K562 (cell line): ENCODE measurements around the gene TBCC. TPM values are rescaled to one million over a fixed set of nuclear protein-coding genes. Genes with fewer than 3 reads are reported as not detected.

Experiments
- ATAC-seq: fragments of 200-7000 bp; cut with Tn5 transposase; 3 replicates; pipeline ENCODE4 v1.9.1; 2020; ENCODE audit warnings: moderate library complexity
- BruUV-seq: library from RNA; stranded (reverse); fragments of 400-500 nt; replicated peaks from 2 replicates; lab custom pipeline; 2021; lab: Mats Ljungman, UMichigan
- CTCF ChIA-PET: fragments of 300-600 bp; formaldehyde crosslinking; extraction: SDS; loops from one replicate; lab custom pipeline; 2021; ENCODE audit warnings: low intra/inter-chr PET ratio; lab: Yijun Ruan, JAX
- POLR2A ChIA-PET: fragments of 300-600, 350-650 bp; sonication (Branson Sonifier 250); formaldehyde crosslinking; extraction: SDS; loops from one replicate; lab custom pipeline; 2021; ENCODE audit warnings: antibody characterized with exemption, inconsistent platforms; lab: Yijun Ruan, JAX
- DNase-seq, 4 experiments: peaks; one replicate each; pipeline versions ENCODE4 v3.0.0 to v3.0.0-alpha.2; 2011 to 2018; ENCODE audit warnings: low spot score in 3 of 4, mixed read lengths in 3 of 4; ENCODE audit errors: extremely low read depth in 1 of 4
- FAIRE-seq: peaks from 2 replicates; lab custom pipeline; 2011; peaks lifted over from hg19 to GRCh38; lab: Jason Lieb, UNC
- H2AFZ ChIP-seq: 2 replicates; pipeline ENCODE4 v1.6.0; 2011; ENCODE audit warnings: low read depth, low read length, control low read depth, inconsistent platforms
- H3K27ac ChIP-seq: fragments of 200-600 bp; 3 replicates; pipeline ENCODE4 v1.8.0; 2011; ENCODE audit warnings: low read depth, mild to moderate bottlenecking, control low read depth, inconsistent platforms, low read length, moderate library complexity, mixed read lengths; ENCODE audit errors: extremely low read depth
- H3K27me3 ChIP-seq, 2 experiments: fragments of 300-600 bp in 1 of 2; 2 replicates in 1 of 2; 3 replicates in 1 of 2; pipeline versions ENCODE4 v1.6.0 to v1.8.0; 2011; ENCODE audit warnings: inconsistent platforms in 2 of 2, low read length in 2 of 2, mild to moderate bottlenecking in 1 of 2, mixed read lengths in 1 of 2, moderate library complexity in 1 of 2; ENCODE audit not compliant: control insufficient read depth in 2 of 2, insufficient read depth in 2 of 2
- H3K36me3 ChIP-seq: fragments of 300-600 bp; 3 replicates; pipeline ENCODE4 v1.8.0; 2011; ENCODE audit warnings: mild to moderate bottlenecking, low read length, inconsistent platforms; ENCODE audit not compliant: control insufficient read depth, insufficient read depth
- H3K4me1 ChIP-seq, 2 experiments: fragments of 200-600 bp in 1 of 2; replicated peaks in 1 of 2; 2 replicates in 1 of 2; 3 replicates in 1 of 2; pipeline versions ENCODE4 v1.5.1 to v1.8.0; 2011; ENCODE audit warnings: inconsistent platforms in 2 of 2, low read length in 2 of 2, mild to moderate bottlenecking in 1 of 2, mixed read lengths in 1 of 2, moderate library complexity in 1 of 2; ENCODE audit not compliant: control insufficient read depth in 2 of 2, insufficient read depth in 2 of 2
- H3K4me2 ChIP-seq: 2 replicates; pipeline ENCODE4 v1.6.1; 2011; ENCODE audit warnings: low read length, control low read depth, inconsistent platforms, mixed read lengths; ENCODE audit not compliant: insufficient read depth
- H3K4me3 ChIP-seq: fragments of 200-600 bp; sonication (generic), shearing (Covaris generic); 2 replicates; pipeline ENCODE4 v1.5.1; 2016; ENCODE audit warnings: control low read depth, inconsistent platforms
- H3K79me2 ChIP-seq: fragments of 200-600 bp; 3 replicates; pipeline ENCODE4 v1.8.0; 2011; ENCODE audit warnings: low read length, inconsistent platforms; ENCODE audit not compliant: control insufficient read depth, insufficient read depth
- H3K9ac ChIP-seq, 2 experiments: 2 replicates each; pipeline versions ENCODE4 v1.6.0 to v1.6.1; 2011; ENCODE audit warnings: low read depth in 2 of 2, low read length in 2 of 2, control low read depth in 1 of 2, inconsistent platforms in 1 of 2, mild to moderate bottlenecking in 1 of 2, mixed read lengths in 1 of 2; ENCODE audit not compliant: insufficient read depth in 1 of 2
- H3K9me1 ChIP-seq: one replicate; pipeline ENCODE4 v1.6.0; 2011; ENCODE audit warnings: inconsistent platforms, mild to moderate bottlenecking, low read length, moderate library complexity; ENCODE audit not compliant: control insufficient read depth, insufficient read depth
- H3K9me3 ChIP-seq: replicated peaks from 2 replicates; pipeline ENCODE4 v1.5.1; 2011; ENCODE audit warnings: low read depth, low read length, inconsistent platforms; ENCODE audit not compliant: control insufficient read depth, insufficient read depth
- H4K20me1 ChIP-seq: replicated peaks from 2 replicates; pipeline ENCODE4 v1.6.1; 2011; ENCODE audit warnings: low read length, inconsistent platforms, mixed read lengths; ENCODE audit not compliant: control insufficient read depth, insufficient read depth
- DPF2 ChIP-seq: fragments of 450-650 bp; IDR thresholded peaks from 2 replicates; pipeline ENCODE4 v1.6.1; 2016
- EGR1 ChIP-seq: fragments of 450-650 bp; conservative IDR thresholded peaks from 2 replicates; pipeline ENCODE4 v1.6.1; 2017; ENCODE audit warnings: mild to moderate bottlenecking
- ESRRA ChIP-seq: fragments of 450-650 bp; IDR thresholded peaks from 2 replicates; pipeline ENCODE4 v1.6.1; 2014; ENCODE audit warnings: low read depth, mild to moderate bottlenecking, moderate library complexity, borderline replicate concordance
- MTA2 ChIP-seq: fragments of 450-650 bp; IDR thresholded peaks from 2 replicates; pipeline ENCODE4 v1.6.1; 2016; ENCODE audit warnings: low read depth
- NFE2 ChIP-seq: IDR thresholded peaks from 2 replicates; pipeline ENCODE4 v1.6.1; 2014; ENCODE audit warnings: antibody characterized with exemption, low read depth
- PHF20 ChIP-seq: fragments of 450-650 bp; IDR thresholded peaks from 2 replicates; pipeline ENCODE4 v1.6.1; 2018; ENCODE audit not compliant: partially characterized antibody
- POLR2B ChIP-seq: fragments of 450-650 bp; IDR thresholded peaks from 2 replicates; pipeline ENCODE4 v1.6.1; 2018; ENCODE audit warnings: low read depth; ENCODE audit not compliant: partially characterized antibody
- PURB ChIP-seq: sonication (generic); formaldehyde crosslinking; IDR thresholded peaks from 2 replicates; pipeline ENCODE4 v1.9.0; 2021; ENCODE audit warnings: low read depth, mild to moderate bottlenecking, missing genetic modification reagents
- SP1 ChIP-seq: sonication (generic); formaldehyde crosslinking; IDR thresholded peaks from 2 replicates; pipeline ENCODE4 v1.8.1; 2022; ENCODE audit warnings: mild to moderate bottlenecking, missing genetic modification reagents
- STAG1 ChIP-seq: sonication (generic); formaldehyde crosslinking; IDR thresholded peaks from 2 replicates; pipeline ENCODE4 v1.5.0; 2020; ENCODE audit warnings: missing genetic modification reagents, borderline replicate concordance
- TFAM ChIP-seq: fragments of 250-450 bp; sonication (Bioruptor Pico); conservative IDR thresholded peaks from 2 replicates; pipeline ENCODE4 v1.5.0; 2021; ENCODE audit warnings: mild to moderate bottlenecking, moderate library complexity
- USF1 ChIP-seq: sonication (generic); formaldehyde crosslinking; IDR thresholded peaks from 2 replicates; pipeline ENCODE4 v1.9.0; 2022; ENCODE audit warnings: mild to moderate bottlenecking, missing genetic modification reagents
- WGBS: fragments of 100-300 bp; shearing (Covaris generic); methylation state at CpG from one replicate; pipeline ENCODE4 v1.1.6; 2016; ENCODE audit warnings: low coverage, mixed read lengths; ENCODE audit not compliant: insufficient coverage; ENCODE audit errors: missing lambda C conversion rate; 5-methylcytosine and 5-hydroxymethylcytosine counted together
- in situ Hi-C: fragments of 300-500 bp; cut with MboI; formaldehyde crosslinking; loops from 4 replicates; pipeline ENCODE4 v1.15.0; 2018; ENCODE audit warnings: inconsistent platforms, mixed read lengths
- intact Hi-C: fragments of 100-400 bp; cut with micrococcal nuclease; formaldehyde crosslinking; loops from 2 replicates; pipeline ENCODE4 v1.14.2; 2022
- polyA plus RNA-seq, 8 experiments: library from polyadenylated mRNA; depleted of rRNA in 4 of 8; stranded (reverse) in 5 of 8; unstranded in 3 of 8; fragments of >200 nt; fragmentation: Nextera tagmentation in 2 of 8; fragmentation: Illumina TruSeq in 1 of 8; extraction: Ambion mirVana in 2 of 8; extraction: Trizol in 1 of 8; gene quantifications; 2 replicates each; pipeline versions ENCODE4 v1.2.1 to v1.2.3, GENCODE V29; 2011 to 2014; ENCODE audit warnings: inconsistent platforms in 1 of 8, missing spikeins in 1 of 8
- total RNA-seq, 7 experiments: library from RNA; depleted of rRNA in 6 of 7; stranded (reverse); fragments of >200 nt in 6 of 7; fragmentation: Illumina TruSeq in 2 of 7; extraction: Trizol in 2 of 7; gene quantifications; 2 replicates each; pipeline versions ENCODE4 v1.2.1 to v1.2.3, GENCODE V29; 2011 to 2021; ENCODE audit warnings: low replicate concordance in 1 of 7

The TBCC gene
- total and polyA plus RNA-seq, 9 of the 15 experiments (the other 6 are each of a cell fraction or from before 2014, with no cell fraction given), result 2.8 to 34.1 (median 23.3) TPM

GRCh38 chr6:42774201-42774600, 28.3 kb upstream of the TBCC start:
- peak in 1 of 4 experiments; percentile 5 for DNase-seq
- no peak for ATAC-seq
- FAIRE-seq, result no peak
- Histone ChIP-seq H3K4me1 (peaks cover 9 to 21% of the 10 kb centered on the region in 2 experiments), H3K4me3 (no peak overlapping the region), H3K27ac (no peak overlapping the region), H3K9me3 (no peaks in the 10 kb centered on the region), H4K20me1 (no peaks in the 10 kb centered on the region; the same call in 1 of the 2 replicates), H2AFZ (no peak overlapping the region), H3K9me1 (no peaks in the 10 kb centered on the region), H3K4me2 (no peak overlapping the region), H3K79me2 (no peaks in the 10 kb centered on the region; the same call in 2 of the 3 replicates), H3K9ac (no peak overlapping the region), H3K27me3 (no peaks in the 10 kb centered on the region), H3K36me3 (no peaks in the 10 kb centered on the region)
- intact Hi-C loops, result no loop called here
- CTCF ChIA-PET, result no interaction called here
- BruUV-seq, result no TSS peak
- POLR2A ChIA-PET, result interaction anchor here (1.1 kb wide), 1 partner anchor 26 kb away, joined by 3 read pairs; no protein-coding TSS in a partner anchor
- WGBS, result 88% methylated on average over 4 of the region's 4 CpGs
- in situ Hi-C loops, result no loop called here
- no peak for TF ChIP-seq PHF20
- TF ChIP-seq STAG1 (CRISPR knock-in tag), result no peak

GRCh38 chr6:42771741-42772100, 25.8 kb upstream of the TBCC start:
- no peaks in the 10 kb centered on the region for H3K27me3 ChIP-seq
- no peak overlapping the region for H3K9ac ChIP-seq
- ATAC-seq (no peak), DNase-seq (no peak), FAIRE-seq (no peak)
- peaks cover 4% of the 10 kb centered on the region in 2 experiments; a peak in 2 of 5 replicates for H3K4me1 ChIP-seq
- no peaks in the 10 kb centered on the region for H3K79me2 ChIP-seq
- H3K4me2 ChIP-seq, result no peak overlapping the region
- CTCF ChIA-PET, result no interaction called here
- no peak overlapping the region for H2AFZ ChIP-seq
- no peaks in the 10 kb centered on the region for H3K9me3 ChIP-seq
- no peak overlapping the region for H3K4me3 ChIP-seq
- H3K36me3 ChIP-seq, result no peaks in the 10 kb centered on the region
- H3K9me1 ChIP-seq, result no peaks in the 10 kb centered on the region
- no TSS peak for BruUV-seq
- 17% methylated on average over 3 of the region's 3 CpGs for WGBS
- in situ Hi-C loops (no loop called here), intact Hi-C loops (no loop called here)
- POLR2A ChIA-PET, result interaction anchor here (0.8 to 2.2 kb wide), 5 partner anchors 10 to 22 kb away, joined by 3 to 11 read pairs (median 5); partner anchors contain the start of gene BICRAL
- H3K27ac ChIP-seq, result no peak overlapping the region
- no peaks in the 10 kb centered on the region; the same call in 1 of the 2 replicates for H4K20me1 ChIP-seq
- TF ChIP-seq SP1 (CRISPR knock-in tag) (no peak), MTA2 (no peak), TFAM (CRISPR knock-in tag) (no peak), POLR2B (no peak), ESRRA (no peak), USF1 (CRISPR knock-in tag) (no peak), PURB (CRISPR knock-in tag) (no peak), DPF2 (no peak), EGR1 (no peak), NFE2 (no peak)
